H1 (cell line): ENCODE results near the gene EPYC. TPM values are rescaled to one million over a fixed set of nuclear protein-coding genes. Genes with fewer than 3 reads are reported as not detected.

Source experiments
- HDAC6 ChIP-seq: IDR thresholded peaks from one replicate; pipeline ENCODE4 v1.7.1; 2012; ENCODE audit warnings: low read depth, mild to moderate bottlenecking, inconsistent platforms, low read length, moderate library complexity
- JUND ChIP-seq: IDR thresholded peaks from 2 replicates; pipeline ENCODE4 v1.6.1; 2011; ENCODE audit warnings: mild to moderate bottlenecking, improper control_type of control experiment, low read length
- KDM5A ChIP-seq: fragments of 200-600 bp; IDR thresholded peaks from 2 replicates; pipeline ENCODE4 v1.7.1; 2012; ENCODE audit warnings: mild to moderate bottlenecking, low read length, inconsistent platforms, mixed read lengths
- SAP30 ChIP-seq: fragments of 300-600 bp; sonication (generic); IDR thresholded peaks from 2 replicates; pipeline ENCODE4 v1.7.1; 2012; ENCODE audit warnings: low read length, moderate library complexity, mild to moderate bottlenecking, inconsistent platforms; ENCODE audit not compliant: insufficient read depth, insufficient replicate concordance
- polyA plus RNA-seq, 7 experiments: library from polyadenylated mRNA; depleted of rRNA in 3 of 7; stranded (reverse) in 5 of 7; unstranded in 2 of 7; fragments of >200 nt in 5 of 7; fragments of 200-250 nt in 2 of 7; gene quantifications; 1 replicate in 5 of 7; 2 replicates in 1 of 7; 4 replicates in 1 of 7; pipeline versions ENCODE4 v1.2.1 to v1.2.3, GENCODE V29; 2011 to 2013; ENCODE audit warnings: missing spikeins in 2 of 7, mixed read lengths in 2 of 7
- total RNA-seq: library from RNA; stranded (reverse); fragmentation: NEBNext Ultra II Directional; extraction: Animal tissue kit (Norgen Biotek cat#: 25700); gene quantifications from 2 replicates; pipeline ENCODE4 v1.2.1, GENCODE V29; 2021

EPYC gene
- total and polyA plus RNA-seq, 2 of the 8 experiments (the other 6 are each of a cell fraction or from before 2014, with no cell fraction given) = not detected

DNA sequence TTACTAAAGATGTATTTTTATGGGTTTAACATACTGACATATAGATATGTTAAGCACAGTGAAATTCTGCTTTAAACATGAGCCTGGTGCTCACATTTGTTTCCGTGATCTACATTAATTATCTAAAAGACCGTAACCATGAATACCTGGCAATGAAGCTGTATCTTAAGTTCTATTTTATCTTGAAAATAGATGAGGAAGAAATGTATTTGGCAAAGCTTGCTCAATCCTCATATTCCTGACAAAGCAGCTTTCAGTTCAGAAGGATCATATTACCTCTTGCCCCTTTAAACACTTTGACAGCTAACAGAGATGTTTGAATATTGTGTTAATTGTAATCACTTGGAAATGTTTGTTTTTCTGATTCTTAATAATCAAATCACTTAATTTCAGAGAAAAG, 9.8 kb downstream of the EPYC start (continued):
- TF ChIP-seq JUND (no peak), KDM5A (no peak), SAP30 (no peak), HDAC6 (no peak)
